Ureter (tissue), 1 donor: ENCODE measurements around the gene FIGLA. TPM values are rescaled to one million over a fixed set of nuclear protein-coding genes. Genes with fewer than 3 reads are reported as not detected.
"Not testable (repeated sequence)": the region's sequence is repeated elsewhere in the genome, so short reads cannot be mapped to it uniquely, and the experiment has no call there.

Source experiments
- DNase-seq: peaks from one replicate; pipeline ENCODE4 v3.0.0-alpha.2; 2020; ENCODE audit warnings: low spot score
- total RNA-seq: library from RNA; stranded (reverse); gene quantifications from one replicate; pipeline ENCODE4 v1.2.4, GENCODE V29; 2023
- donor health status: DM: yes; HTN: yes; CAD: no.

FIGLA gene
- total RNA-seq, 1 donor from 2014 or later, result not detected

DNA sequence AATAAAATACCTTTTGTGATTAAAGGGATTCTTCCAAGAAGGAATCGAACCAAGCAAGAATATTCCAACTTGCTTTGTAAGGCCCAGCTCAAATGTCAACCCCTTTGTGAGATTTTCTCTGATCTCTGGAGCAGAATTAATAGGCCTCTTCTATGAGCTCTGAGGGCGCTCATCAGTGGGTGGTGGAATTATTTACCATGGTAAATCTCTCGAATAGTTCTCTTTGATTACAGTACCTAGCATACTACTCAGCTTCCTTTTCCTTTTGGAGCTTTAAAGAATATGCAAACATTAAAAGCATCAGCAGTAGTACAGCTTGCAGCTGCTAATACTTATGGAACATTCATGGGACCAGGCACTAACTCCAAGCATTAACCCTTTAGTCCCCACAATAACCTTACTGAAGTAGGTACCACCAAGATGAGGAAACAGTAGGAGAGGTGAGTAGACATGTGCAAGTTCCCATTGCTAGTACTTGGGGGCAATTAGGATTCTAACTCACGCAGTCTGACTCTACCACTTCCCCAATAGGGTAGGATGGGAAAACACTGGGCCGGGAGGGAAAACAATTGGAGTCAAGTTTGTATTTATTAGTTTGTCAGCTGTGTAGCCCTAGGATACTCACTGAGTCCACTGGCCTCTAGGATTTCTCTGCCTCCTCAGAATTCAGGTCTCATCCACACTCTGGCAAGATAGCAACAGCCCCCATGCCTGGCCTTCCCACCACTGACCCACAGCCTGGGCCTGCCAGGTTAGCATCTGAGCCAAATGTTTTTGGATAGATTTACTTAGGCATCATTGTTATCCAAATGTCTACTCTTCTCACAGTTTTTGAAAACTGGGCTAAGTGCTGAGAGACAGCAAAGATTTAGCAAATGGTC lies 44.1 kb downstream of the FIGLA start:
- no peak for DNase-seq

DNA sequence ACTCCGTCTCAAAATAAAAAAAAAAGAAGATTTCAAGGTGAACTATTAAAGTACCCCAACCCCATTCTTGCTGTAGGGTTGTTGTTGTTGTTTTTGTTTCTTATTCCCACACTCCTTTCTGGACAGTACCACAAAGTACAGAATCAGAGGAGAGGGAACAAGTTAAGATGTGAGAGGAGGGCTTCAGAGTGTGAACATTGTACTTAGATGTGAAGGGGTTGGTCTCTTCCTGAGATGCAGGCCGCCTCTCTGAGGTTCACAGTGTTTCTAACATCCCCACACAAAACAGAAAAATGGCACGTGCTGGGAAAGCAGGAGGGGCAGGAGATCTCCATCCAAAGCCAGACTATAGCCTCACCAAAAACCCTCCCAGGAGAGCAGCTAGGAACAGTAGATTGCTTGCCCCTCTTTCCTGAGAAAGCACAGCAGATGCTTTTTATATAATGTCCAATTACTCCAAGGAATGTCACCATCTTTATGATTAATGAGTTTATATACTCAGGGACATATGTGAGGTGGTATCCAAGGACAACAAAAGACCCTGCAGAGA lies 45.1 kb downstream of the FIGLA start:
- no peak for DNase-seq

DNA sequence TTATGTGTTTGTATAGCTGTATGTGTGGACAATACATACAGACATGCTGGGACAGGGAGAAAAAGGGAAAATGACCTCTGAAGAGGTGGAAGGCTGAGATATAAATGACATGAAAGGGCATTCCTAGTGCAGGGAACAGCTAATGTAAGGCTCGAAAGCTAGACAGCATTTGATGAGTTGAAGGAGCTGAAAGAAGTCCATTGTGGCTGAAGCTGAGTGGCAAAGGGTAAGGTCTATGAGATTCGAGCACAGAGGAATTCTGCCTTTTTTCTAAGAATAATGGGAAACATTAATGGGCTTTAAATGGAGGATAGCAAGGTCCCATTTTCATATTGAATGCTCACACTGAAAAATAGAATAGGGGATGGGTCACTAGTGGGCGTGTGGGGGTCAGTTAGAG lies 46.0 kb downstream of the FIGLA start:
- DNase-seq, result no peak

- no peak for DNase-seq
Observed at GRCh38 chr2:70743677-70744076, 46.8 kb downstream of the FIGLA start.

DNA sequence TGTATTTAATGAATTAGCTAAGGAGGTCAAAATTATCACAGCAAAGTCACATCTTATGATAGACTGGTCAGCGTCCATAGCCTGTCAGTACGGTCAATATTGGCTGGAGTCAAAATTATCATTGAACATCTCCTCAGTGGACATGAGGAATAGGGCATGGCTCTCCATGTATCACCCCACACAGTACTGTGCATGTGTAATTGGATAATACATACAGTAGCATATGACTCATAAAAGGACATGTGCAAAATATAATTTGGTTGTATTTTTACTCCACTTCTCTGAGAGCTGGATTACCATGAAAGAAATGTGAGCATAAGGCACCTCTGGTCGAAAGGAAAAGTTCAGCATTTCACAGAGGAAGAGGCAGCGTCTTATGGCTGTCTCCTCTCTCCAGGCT lies 47.4 kb downstream of the FIGLA start:
- DNase-seq, result no peak

- DNase-seq, result not testable (repeated sequence)
Observed at GRCh38 chr2:70739492-70739891, 51.0 kb downstream of the FIGLA start.

- no peak for DNase-seq
Observed at GRCh38 chr2:70738159-70738558, 52.3 kb downstream of the FIGLA start.

- no peak for DNase-seq
Observed at GRCh38 chr2:70735071-70735470, 55.4 kb downstream of the FIGLA start.

DNA sequence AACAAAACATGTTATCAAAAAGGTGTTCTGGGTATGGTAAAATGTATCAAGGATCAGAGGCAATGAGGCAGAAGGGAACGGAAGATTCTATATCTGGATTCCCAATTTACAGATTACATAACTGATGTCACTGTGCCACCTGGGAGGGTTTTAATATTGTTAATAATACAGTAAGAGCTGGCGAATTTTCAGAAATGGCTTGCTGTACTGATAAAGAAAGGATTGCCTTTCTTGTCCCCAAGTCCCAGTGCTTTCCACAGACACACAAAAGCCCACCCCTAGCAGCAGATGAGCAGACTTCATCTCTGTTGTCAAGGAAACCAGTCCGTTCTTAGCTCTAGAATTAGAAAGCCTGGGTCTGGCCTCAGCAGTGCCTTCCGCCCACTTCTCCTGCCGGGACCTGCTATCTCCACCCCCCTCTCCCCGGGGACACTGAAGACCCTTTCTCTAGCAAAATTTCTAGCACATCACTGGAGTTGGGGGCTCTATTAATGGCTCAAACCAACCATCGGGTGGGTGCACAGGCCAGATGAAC lies 56.7 kb downstream of the FIGLA start:
- DNase-seq, result no peak

DNA sequence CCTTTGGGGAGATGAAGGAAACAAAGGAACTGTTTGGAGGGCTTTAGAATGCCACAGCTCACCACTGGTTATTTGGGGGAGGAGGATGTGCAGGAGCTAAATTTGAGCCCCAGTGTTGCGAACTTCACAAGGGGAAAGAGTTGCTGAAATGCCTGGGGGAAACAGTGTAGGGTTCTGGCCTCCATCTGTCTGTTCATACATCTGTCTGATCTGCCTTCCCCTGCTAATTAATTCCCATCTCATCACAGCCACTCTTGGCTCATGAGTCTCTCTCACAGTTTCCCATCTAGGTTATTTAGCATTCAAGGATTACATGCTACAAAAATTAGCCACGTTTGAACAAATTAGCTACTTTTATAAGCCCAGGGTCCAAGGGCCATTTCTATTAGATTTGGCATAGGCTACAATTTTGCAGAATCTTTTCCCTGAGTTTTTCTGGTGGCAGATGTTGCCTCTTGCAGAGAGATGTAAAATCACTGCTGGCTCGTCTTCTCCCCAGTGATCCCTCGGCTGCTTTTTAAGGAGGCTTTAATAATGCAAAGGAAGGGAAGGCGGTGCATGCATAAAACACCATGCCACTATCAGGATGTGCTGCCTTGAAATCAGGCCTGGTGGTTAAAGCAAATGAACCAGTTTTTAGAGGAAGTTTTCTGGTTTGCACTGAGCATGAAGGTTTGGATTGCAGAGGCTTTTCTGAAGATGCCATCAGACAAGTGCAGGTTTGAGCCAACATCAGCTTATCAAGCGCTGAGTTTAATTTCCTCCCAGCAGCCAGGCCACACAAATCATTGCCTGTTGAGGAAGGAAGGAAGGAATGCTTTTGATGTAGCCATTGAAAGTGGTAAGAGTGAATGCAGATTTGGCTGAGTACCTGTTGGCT lies 57.4 kb downstream of the FIGLA start:
- DNase-seq, result no peak

- DNase-seq, result no peak
Observed at GRCh38 chr2:70730730-70731129, 59.7 kb downstream of the FIGLA start.

- DNase-seq, result no peak
Observed at GRCh38 chr2:70729647-70730046, 60.8 kb downstream of the FIGLA start.

DNA sequence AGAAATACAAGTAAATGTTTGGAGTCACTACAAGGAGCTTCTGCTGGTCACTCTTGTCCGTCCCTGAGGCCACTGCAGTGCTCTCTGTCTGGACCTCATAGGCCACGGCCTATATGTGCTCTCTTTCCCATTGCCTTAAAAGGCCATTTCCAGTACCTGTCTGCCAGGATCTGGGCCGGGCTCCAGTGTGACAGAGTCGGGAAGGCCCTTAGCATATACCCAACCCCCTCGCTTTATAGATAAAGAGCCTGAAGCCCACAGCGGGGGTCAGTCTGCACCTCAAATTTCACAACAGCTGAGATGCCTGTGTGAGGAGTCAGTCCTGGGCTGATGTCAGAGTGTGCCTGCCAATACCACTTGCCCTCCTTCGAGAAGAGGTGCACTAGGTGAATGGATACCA lies 62.3 kb downstream of the FIGLA start:
- no peak for DNase-seq

Other genes with a start within 250 kb of the FIGLA start
- gene TGFA, start 236.8 kb downstream of the FIGLA start, total RNA-seq, result 17.8 TPM
- gene ADD2, start 22.4 kb downstream of the FIGLA start, total RNA-seq, result 2.1 TPM
- 1.2 TPM for gene CLEC4F, start 30.0 kb upstream of the FIGLA start, total RNA-seq
- 1.3 TPM for gene CD207, start 45.2 kb upstream of the FIGLA start, total RNA-seq
- 0.44 TPM for gene VAX2, start 109.9 kb upstream of the FIGLA start, total RNA-seq
- 2.4 TPM for gene ATP6V1B1, start 145.3 kb upstream of the FIGLA start, total RNA-seq
- 1.8 TPM for gene ANKRD53, start 188.0 kb upstream of the FIGLA start, total RNA-seq
- gene TEX261, start 204.2 kb upstream of the FIGLA start, total RNA-seq, result 74.5 TPM